ENCODE data around the gene SNX13. TPM values are rescaled to one million over a fixed set of nuclear protein-coding genes. Genes with fewer than 3 reads are reported as not detected.

Gene SNX13
- total and polyA plus RNA-seq, 2 experiments from 2014 or later: 7.5 to 42.7 TPM

DNA sequence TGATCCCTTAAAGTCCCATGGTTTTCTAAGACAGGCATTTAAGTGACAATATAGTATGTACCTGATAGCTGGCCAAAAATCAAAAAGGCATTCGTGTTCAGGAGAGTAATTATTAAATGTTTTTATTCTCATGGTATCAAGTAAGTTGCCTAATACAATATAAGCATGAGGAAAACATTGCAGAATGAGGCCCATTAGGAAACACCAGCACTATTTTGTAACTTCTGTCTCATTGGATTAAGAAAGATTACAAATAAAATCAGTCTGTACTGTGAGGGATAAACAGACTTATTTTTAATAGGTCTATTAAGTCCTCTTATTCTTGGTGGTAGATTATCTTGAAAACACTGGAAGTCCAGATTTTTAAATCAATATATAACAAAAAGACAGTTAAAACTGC, 110.1 kb downstream of the SNX13 start (continued):
- TF ChIP-seq EZH2phosphoT487 (IDR thresholded peaks at IDR 0.05; ENCODE audit: unreplicated experiment) (no peak), JUNB (IDR thresholded peaks at IDR 0.05; ENCODE audit: unreplicated experiment) (no peak), EZH2 (IDR thresholded peaks at IDR 0.05; ENCODE audit: low read depth, unreplicated experiment) (no peak), POLR2AphosphoS5 (IDR thresholded peaks at IDR 0.05; ENCODE audit: low read depth) (no peak), NANOG (IDR thresholded peaks at IDR 0.05; ENCODE audit: borderline replicate concordance) (no peak)
- TF ChIP-seq, protein P1, sequence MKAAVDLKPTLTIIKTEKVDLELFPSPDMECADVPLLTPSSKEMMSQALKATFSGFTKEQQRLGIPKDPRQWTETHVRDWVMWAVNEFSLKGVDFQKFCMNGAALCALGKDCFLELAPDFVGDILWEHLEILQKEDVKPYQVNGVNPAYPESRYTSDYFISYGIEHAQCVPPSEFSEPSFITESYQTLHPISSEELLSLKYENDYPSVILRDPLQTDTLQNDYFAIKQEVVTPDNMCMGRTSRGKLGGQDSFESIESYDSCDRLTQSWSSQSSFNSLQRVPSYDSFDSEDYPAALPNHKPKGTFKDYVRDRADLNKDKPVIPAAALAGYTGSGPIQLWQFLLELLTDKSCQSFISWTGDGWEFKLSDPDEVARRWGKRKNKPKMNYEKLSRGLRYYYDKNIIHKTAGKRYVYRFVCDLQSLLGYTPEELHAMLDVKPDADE (IDR thresholded peaks at IDR 0.05): no peak
- TF ChIP-seq, protein P2, sequence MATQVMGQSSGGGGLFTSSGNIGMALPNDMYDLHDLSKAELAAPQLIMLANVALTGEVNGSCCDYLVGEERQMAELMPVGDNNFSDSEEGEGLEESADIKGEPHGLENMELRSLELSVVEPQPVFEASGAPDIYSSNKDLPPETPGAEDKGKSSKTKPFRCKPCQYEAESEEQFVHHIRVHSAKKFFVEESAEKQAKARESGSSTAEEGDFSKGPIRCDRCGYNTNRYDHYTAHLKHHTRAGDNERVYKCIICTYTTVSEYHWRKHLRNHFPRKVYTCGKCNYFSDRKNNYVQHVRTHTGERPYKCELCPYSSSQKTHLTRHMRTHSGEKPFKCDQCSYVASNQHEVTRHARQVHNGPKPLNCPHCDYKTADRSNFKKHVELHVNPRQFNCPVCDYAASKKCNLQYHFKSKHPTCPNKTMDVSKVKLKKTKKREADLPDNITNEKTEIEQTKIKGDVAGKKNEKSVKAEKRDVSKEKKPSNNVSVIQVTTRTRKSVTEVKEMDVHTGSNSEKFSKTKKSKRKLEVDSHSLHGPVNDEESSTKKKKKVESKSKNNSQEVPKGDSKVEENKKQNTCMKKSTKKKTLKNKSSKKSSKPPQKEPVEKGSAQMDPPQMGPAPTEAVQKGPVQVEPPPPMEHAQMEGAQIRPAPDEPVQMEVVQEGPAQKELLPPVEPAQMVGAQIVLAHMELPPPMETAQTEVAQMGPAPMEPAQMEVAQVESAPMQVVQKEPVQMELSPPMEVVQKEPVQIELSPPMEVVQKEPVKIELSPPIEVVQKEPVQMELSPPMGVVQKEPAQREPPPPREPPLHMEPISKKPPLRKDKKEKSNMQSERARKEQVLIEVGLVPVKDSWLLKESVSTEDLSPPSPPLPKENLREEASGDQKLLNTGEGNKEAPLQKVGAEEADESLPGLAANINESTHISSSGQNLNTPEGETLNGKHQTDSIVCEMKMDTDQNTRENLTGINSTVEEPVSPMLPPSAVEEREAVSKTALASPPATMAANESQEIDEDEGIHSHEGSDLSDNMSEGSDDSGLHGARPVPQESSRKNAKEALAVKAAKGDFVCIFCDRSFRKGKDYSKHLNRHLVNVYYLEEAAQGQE (IDR thresholded peaks at IDR 0.05; ENCODE audit: unreplicated experiment): no peak

DNA sequence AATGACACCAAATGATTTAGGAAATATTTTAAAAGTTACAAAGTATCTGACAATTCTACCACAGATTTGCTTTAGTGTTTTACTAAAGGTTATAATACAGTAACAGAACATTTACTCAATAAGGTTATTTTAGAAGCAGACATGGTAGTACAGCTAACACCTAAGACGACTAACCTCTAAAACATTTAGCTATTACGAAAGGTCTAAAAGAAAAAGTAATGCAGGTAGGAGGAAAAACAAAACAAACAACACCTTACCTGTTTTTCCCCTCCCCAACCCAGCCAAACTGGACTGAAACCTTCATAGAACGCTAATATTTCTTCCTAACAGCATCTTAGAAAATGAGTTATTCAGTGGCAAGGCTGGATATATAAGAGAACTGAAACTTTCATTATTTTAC, 111.3 kb downstream of the SNX13 start:
- Histone ChIP-seq H3K4me1 (ENCODE audit: insufficient read depth) (no peaks in the 10 kb centered on the region), H3K27ac (ENCODE audit: low read depth) (no peak overlapping the region), H3K4me3 (no peak overlapping the region), H3K79me2 (replicated peaks; ENCODE audit: insufficient read depth) (no peaks in the 10 kb centered on the region), H3K4me2 (no peak overlapping the region), H3K36me3 (ENCODE audit: insufficient read depth) (no peaks in the 10 kb centered on the region), H3K9me2 (ENCODE audit: insufficient read depth) (no peaks in the 10 kb centered on the region), H4K20me1 (replicated peaks; ENCODE audit: insufficient read depth) (no peaks in the 10 kb centered on the region), H3K27me3 (ENCODE audit: insufficient read depth) (no peaks in the 10 kb centered on the region), H3F3A (replicated peaks; ENCODE audit: low read depth) (no peaks in the 10 kb centered on the region), H2AFZ (no peak overlapping the region)
- TF ChIP-seq, protein P3, sequence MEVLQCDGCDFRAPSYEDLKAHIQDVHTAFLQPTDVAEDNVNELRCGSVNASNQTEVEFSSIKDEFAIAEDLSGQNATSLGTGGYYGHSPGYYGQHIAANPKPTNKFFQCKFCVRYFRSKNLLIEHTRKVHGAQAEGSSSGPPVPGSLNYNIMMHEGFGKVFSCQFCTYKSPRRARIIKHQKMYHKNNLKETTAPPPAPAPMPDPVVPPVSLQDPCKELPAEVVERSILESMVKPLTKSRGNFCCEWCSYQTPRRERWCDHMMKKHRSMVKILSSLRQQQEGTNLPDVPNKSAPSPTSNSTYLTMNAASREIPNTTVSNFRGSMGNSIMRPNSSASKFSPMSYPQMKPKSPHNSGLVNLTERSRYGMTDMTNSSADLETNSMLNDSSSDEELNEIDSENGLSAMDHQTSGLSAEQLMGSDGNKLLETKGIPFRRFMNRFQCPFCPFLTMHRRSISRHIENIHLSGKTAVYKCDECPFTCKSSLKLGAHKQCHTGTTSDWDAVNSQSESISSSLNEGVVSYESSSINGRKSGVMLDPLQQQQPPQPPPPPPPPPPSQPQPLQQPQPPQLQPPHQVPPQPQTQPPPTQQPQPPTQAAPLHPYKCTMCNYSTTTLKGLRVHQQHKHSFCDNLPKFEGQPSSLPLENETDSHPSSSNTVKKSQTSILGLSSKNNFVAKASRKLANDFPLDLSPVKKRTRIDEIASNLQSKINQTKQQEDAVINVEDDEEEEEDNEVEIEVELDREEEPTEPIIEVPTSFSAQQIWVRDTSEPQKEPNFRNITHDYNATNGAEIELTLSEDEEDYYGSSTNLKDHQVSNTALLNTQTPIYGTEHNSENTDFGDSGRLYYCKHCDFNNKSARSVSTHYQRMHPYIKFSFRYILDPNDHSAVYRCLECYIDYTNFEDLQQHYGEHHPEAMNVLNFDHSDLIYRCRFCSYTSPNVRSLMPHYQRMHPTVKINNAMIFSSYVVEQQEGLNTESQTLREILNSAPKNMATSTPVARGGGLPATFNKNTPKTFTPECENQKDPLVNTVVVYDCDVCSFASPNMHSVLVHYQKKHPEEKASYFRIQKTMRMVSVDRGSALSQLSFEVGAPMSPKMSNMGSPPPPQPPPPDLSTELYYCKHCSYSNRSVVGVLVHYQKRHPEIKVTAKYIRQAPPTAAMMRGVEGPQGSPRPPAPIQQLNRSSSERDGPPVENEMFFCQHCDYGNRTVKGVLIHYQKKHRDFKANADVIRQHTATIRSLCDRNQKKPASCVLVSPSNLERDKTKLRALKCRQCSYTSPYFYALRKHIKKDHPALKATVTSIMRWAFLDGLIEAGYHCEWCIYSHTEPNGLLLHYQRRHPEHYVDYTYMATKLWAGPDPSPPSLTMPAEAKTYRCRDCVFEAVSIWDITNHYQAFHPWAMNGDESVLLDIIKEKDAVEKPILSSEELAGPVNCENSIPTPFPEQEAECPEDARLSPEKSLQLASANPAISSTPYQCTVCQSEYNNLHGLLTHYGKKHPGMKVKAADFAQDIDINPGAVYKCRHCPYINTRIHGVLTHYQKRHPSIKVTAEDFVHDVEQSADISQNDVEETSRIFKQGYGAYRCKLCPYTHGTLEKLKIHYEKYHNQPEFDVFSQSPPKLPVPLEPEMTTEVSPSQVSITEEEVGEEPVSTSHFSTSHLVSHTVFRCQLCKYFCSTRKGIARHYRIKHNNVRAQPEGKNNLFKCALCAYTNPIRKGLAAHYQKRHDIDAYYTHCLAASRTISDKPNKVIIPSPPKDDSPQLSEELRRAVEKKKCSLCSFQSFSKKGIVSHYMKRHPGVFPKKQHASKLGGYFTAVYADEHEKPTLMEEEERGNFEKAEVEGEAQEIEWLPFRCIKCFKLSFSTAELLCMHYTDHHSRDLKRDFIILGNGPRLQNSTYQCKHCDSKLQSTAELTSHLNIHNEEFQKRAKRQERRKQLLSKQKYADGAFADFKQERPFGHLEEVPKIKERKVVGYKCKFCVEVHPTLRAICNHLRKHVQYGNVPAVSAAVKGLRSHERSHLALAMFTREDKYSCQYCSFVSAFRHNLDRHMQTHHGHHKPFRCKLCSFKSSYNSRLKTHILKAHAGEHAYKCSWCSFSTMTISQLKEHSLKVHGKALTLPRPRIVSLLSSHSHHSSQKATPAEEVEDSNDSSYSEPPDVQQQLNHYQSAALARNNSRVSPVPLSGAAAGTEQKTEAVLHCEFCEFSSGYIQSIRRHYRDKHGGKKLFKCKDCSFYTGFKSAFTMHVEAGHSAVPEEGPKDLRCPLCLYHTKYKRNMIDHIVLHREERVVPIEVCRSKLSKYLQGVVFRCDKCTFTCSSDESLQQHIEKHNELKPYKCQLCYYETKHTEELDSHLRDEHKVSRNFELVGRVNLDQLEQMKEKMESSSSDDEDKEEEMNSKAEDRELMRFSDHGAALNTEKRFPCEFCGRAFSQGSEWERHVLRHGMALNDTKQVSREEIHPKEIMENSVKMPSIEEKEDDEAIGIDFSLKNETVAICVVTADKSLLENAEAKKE (CRISPR knock-in tag; IDR thresholded peaks at IDR 0.05): no peak
- TF ChIP-seq EZH2 (IDR thresholded peaks at IDR 0.05; ENCODE audit: low read depth, unreplicated experiment) (no peak), ZNF331 (CRISPR knock-in tag; IDR thresholded peaks at IDR 0.05; ENCODE audit: low read depth) (no peak), STAT1 (IDR thresholded peaks at IDR 0.05; ENCODE audit: unreplicated experiment) (no peak)
- TF ChIP-seq, protein P4, sequence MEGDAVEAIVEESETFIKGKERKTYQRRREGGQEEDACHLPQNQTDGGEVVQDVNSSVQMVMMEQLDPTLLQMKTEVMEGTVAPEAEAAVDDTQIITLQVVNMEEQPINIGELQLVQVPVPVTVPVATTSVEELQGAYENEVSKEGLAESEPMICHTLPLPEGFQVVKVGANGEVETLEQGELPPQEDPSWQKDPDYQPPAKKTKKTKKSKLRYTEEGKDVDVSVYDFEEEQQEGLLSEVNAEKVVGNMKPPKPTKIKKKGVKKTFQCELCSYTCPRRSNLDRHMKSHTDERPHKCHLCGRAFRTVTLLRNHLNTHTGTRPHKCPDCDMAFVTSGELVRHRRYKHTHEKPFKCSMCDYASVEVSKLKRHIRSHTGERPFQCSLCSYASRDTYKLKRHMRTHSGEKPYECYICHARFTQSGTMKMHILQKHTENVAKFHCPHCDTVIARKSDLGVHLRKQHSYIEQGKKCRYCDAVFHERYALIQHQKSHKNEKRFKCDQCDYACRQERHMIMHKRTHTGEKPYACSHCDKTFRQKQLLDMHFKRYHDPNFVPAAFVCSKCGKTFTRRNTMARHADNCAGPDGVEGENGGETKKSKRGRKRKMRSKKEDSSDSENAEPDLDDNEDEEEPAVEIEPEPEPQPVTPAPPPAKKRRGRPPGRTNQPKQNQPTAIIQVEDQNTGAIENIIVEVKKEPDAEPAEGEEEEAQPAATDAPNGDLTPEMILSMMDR (conservative IDR thresholded peaks at IDR 0.05; ENCODE audit: low read depth in 2 of 2): no peak
- no peaks in the 10 kb centered on the region for H3K9me3 Mint-ChIP-seq
- ATAC-seq: no peak
- H3K27ac Mint-ChIP-seq: no peak overlapping the region
- DNase-seq (ENCODE audit: low spot score): no peak
- no peak overlapping the region for H3K4me3 Mint-ChIP-seq
- no peaks in the 10 kb centered on the region for H3K27me3 Mint-ChIP-seq (ENCODE audit: insufficient read depth, low read depth, poor library complexity)
- H3K36me3 Mint-ChIP-seq (ENCODE audit: low read depth): no peaks in the 10 kb centered on the region
- H3K4me1 Mint-ChIP-seq: no peaks in the 10 kb centered on the region

Data from GM23338 (cell line).